HG02642 (cell line): ENCODE results near the gene VASN.

Source experiments
- ATAC-seq: cut with Tn5 transposase; IDR thresholded peaks from one replicate; pipeline ENCODE4 v1.9.1; 2021; ENCODE audit warnings: mild to moderate bottlenecking; ENCODE audit not compliant: unreplicated experiment, poor library complexity

The VASN gene

GRCh38 chr16:4350787-4351659 lies 20.6 kb upstream of the VASN start, which contains the start of gene PAM16:
PAM16 (minus strand) TSS chr16:4351321; CDS start chr16:4351234, 87 bp downstream.
- ATAC-seq, result peak; percentile 92

- ATAC-seq, result no peak
Measured at GRCh38 chr16:4351880-4352279, 19.8 kb upstream of the VASN start.

GRCh38 chr16:4352843-4353242 lies 18.8 kb upstream of the VASN start:
- ATAC-seq, result no peak

GRCh38 chr16:4353675-4354074 lies 18.0 kb upstream of the VASN start:
- no peak for ATAC-seq

- no peak for ATAC-seq
Measured at GRCh38 chr16:4354512-4355409, 16.9 kb upstream of the VASN start.

GRCh38 chr16:4356820-4357219 lies 14.8 kb upstream of the VASN start:
- no peak for ATAC-seq

- ATAC-seq, result no peak
Measured at GRCh38 chr16:4358236-4358635, 13.4 kb upstream of the VASN start.

- no peak for ATAC-seq
Measured at GRCh38 chr16:4358831-4359561, 12.7 kb upstream of the VASN start.

- no peak for ATAC-seq
Measured at GRCh38 chr16:4359914-4360313, 11.7 kb upstream of the VASN start.

GRCh38 chr16:4360538-4361021 lies 11.1 kb upstream of the VASN start:
- ATAC-seq, result no peak

- ATAC-seq, result no peak
Measured at GRCh38 chr16:4361033-4361943, 10.4 kb upstream of the VASN start.

- ATAC-seq, result no peak
Measured at GRCh38 chr16:4361944-4362311, 9.7 kb upstream of the VASN start.

GRCh38 chr16:4362476-4363135 lies 9.0 kb upstream of the VASN start:
- ATAC-seq, result no peak

- ATAC-seq, result no peak
Measured at GRCh38 chr16:4364196-4365013, 7.2 kb upstream of the VASN start.

- peak; percentile 49 for ATAC-seq
Measured at GRCh38 chr16:4365014-4365406, 6.6 kb upstream of the VASN start.

- ATAC-seq, result no peak
Measured at GRCh38 chr16:4365615-4366014, 6.0 kb upstream of the VASN start.

- no peak for ATAC-seq
Measured at GRCh38 chr16:4366016-4366415, 5.6 kb upstream of the VASN start.

GRCh38 chr16:4367393-4367856 lies 4.2 kb upstream of the VASN start:
- no peak for ATAC-seq
